Measurements from ENCODE around the gene C4BPA.

DNA sequence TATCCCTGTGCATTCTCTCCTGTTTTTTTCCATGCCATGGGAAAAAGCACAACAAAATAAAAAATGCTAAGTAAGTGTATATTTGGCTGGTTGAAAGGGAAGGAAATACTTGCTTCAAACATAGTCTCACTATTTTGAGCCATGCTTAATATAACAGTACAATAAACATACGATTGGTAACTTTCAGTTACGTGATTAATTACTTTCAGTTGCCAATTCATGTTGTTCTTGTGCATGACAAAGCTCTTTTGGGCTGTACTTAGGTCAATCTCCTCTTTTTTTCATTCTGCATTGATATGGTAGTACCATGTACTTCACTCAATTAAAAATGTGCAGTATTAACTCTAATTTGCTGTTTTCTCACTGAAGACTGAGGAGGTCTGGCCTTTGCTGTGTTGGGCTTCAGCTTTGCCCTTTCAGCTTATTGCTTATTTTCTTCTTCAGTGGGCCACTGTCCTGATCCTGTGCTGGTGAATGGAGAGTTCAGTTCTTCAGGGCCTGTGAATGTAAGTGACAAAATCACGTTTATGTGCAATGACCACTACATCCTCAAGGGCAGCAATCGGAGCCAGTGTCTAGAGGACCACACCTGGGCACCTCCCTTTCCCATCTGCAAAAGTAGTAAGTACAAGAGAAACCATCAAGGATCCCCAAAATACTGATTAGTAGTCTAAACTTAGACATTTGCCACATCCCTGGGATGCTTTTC lies 12.7 kb upstream of the C4BPA start:
- TF ChIP-seq, protein P1, sequence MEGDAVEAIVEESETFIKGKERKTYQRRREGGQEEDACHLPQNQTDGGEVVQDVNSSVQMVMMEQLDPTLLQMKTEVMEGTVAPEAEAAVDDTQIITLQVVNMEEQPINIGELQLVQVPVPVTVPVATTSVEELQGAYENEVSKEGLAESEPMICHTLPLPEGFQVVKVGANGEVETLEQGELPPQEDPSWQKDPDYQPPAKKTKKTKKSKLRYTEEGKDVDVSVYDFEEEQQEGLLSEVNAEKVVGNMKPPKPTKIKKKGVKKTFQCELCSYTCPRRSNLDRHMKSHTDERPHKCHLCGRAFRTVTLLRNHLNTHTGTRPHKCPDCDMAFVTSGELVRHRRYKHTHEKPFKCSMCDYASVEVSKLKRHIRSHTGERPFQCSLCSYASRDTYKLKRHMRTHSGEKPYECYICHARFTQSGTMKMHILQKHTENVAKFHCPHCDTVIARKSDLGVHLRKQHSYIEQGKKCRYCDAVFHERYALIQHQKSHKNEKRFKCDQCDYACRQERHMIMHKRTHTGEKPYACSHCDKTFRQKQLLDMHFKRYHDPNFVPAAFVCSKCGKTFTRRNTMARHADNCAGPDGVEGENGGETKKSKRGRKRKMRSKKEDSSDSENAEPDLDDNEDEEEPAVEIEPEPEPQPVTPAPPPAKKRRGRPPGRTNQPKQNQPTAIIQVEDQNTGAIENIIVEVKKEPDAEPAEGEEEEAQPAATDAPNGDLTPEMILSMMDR (IDR thresholded peaks at IDR 0.05; ENCODE audit: low read length), result 0 out of 2 replicates have a peak, but pooled peaks have one; percentile 3
- TF ChIP-seq EZH2 (optimal IDR thresholded peaks at IDR 0.05; ENCODE audit: low read depth, low read length) (no peak), EZH2phosphoT487 (IDR thresholded peaks at IDR 0.05; ENCODE audit: low read length) (no peak)
